ENCODE results near the gene BOC.

BOC gene

GRCh38 chr3:113231827-113232253 lies 20.5 kb downstream of the BOC start:
- peak overlapping the region in 1 of 2 donors; percentile 3 for H3K27ac ChIP-seq
- DNase-seq (ENCODE audit: low spot score): no peak
- no peak overlapping the region for H3K4me3 ChIP-seq
- TF ChIP-seq CTCF (IDR thresholded peaks at IDR 0.05): no peak

- no peak for TF ChIP-seq CTCF (IDR thresholded peaks at IDR 0.05)
- Histone ChIP-seq H3K4me3 (no peak overlapping the region), H3K27ac (no peak overlapping the region)
- DNase-seq (ENCODE audit: low spot score): no peak
Measured at GRCh38 chr3:113232342-113232741, 21.0 kb downstream of the BOC start.

- H3K4me3 ChIP-seq: no peak overlapping the region
- no peak for DNase-seq (ENCODE audit: low spot score)
- TF ChIP-seq CTCF (IDR thresholded peaks at IDR 0.05): no peak
- H3K27ac ChIP-seq: no peak overlapping the region
Measured at GRCh38 chr3:113233497-113233896, 22.1 kb downstream of the BOC start.

- peak overlapping the region in 1 of 2 donors; percentile 37 for H3K27ac ChIP-seq
- no peak overlapping the region for H3K4me3 ChIP-seq
- DNase-seq (ENCODE audit: low spot score): no peak
- no peak for TF ChIP-seq CTCF (IDR thresholded peaks at IDR 0.05)
Measured at GRCh38 chr3:113234028-113234427, 22.7 kb downstream of the BOC start.

GRCh38 chr3:113234688-113235260 lies 23.4 kb downstream of the BOC start:
- Histone ChIP-seq H3K4me3 (no peak overlapping the region), H3K27ac (peak overlapping the region in 1 of 2 donors; percentile 37)
- no peak for DNase-seq (ENCODE audit: low spot score)
- no peak for TF ChIP-seq CTCF (IDR thresholded peaks at IDR 0.05)

GRCh38 chr3:113238503-113238902 lies 27.1 kb downstream of the BOC start:
- Histone ChIP-seq H3K4me3 (no peak overlapping the region), H3K27ac (no peak overlapping the region)
- DNase-seq (ENCODE audit: low spot score): no peak
- no peak for TF ChIP-seq CTCF (IDR thresholded peaks at IDR 0.05)

- Histone ChIP-seq H3K4me3 (no peak overlapping the region), H3K27ac (peak overlapping the region in 1 of 2 donors; percentile 66)
- TF ChIP-seq CTCF (IDR thresholded peaks at IDR 0.05): no peak
- DNase-seq (ENCODE audit: low spot score): no peak
Measured at GRCh38 chr3:113240841-113241240, 29.5 kb downstream of the BOC start.
